ENCODE data around the gene GXYLT2.

Gene GXYLT2

GRCh38 chr3:72991522-72991921, 103.7 kb downstream of the GXYLT2 start:
- TF ChIP-seq, protein P1, sequence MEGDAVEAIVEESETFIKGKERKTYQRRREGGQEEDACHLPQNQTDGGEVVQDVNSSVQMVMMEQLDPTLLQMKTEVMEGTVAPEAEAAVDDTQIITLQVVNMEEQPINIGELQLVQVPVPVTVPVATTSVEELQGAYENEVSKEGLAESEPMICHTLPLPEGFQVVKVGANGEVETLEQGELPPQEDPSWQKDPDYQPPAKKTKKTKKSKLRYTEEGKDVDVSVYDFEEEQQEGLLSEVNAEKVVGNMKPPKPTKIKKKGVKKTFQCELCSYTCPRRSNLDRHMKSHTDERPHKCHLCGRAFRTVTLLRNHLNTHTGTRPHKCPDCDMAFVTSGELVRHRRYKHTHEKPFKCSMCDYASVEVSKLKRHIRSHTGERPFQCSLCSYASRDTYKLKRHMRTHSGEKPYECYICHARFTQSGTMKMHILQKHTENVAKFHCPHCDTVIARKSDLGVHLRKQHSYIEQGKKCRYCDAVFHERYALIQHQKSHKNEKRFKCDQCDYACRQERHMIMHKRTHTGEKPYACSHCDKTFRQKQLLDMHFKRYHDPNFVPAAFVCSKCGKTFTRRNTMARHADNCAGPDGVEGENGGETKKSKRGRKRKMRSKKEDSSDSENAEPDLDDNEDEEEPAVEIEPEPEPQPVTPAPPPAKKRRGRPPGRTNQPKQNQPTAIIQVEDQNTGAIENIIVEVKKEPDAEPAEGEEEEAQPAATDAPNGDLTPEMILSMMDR (IDR thresholded peaks at IDR 0.05; ENCODE audit: low read depth, low read length) = no peak
- Histone ChIP-seq H3K36me3 (no peaks in the 10 kb centered on the region), H3K27me3 (no peaks in the 10 kb centered on the region), H3K4me3 (ENCODE audit: low read depth, low read length) (no peak overlapping the region), H3K4me1 (no peaks in the 10 kb centered on the region), H3K9me3 (no peaks in the 10 kb centered on the region)
- DNase-seq = no peak

DNA sequence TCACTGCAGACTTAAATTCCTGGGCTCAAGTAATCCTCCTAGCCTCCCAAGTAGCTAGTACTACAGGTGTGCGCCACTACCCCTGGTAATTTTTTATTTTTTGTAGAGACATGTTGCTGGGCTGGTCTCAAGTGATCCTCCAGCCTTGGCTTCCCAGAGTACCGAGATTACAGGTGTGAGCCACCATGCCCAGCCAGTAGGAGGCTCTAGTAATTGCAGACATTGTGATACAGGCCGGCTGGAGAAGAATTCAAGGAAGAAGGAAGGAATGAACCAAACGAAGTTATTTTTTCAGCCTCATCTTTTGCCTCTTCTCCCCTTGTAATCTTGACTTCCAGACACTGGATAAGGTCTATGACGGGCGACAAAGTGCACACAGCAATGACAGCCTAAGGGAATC, 105.5 kb downstream of the GXYLT2 start:
- TF ChIP-seq, protein P1 (IDR thresholded peaks at IDR 0.05; ENCODE audit: low read depth, low read length) = 0 out of 2 replicates have a peak, but pooled peaks have one; percentile 19
- H3K9me3 ChIP-seq = no peaks in the 10 kb centered on the region

DNA sequence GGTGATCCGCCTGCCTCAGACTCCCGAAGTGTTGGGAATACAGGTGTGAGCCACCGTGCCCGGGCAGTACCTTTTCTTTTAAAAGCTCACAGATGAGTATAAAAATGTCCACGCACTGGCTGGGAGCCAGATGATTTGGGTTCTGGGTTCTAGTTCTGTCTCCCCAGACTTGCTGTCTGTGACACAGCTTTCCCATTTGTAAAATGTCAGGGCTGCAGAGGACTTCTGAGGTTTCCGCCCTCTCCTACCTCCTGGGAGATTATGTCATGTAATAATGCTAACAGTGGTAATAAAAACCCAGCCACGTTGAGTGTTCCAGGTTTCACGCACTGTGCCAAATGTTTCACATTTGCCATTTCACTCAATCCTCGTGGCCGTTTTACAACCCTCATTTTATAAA, 107.5 kb downstream of the GXYLT2 start:
- DNase-seq = no peak
- H3K36me3 ChIP-seq = peaks cover 21% of the 10 kb centered on the region
- TF ChIP-seq, protein P1 (IDR thresholded peaks at IDR 0.05; ENCODE audit: low read depth, low read length) = no peak
- H3K9me3 ChIP-seq = no peaks in the 10 kb centered on the region
- no peaks in the 10 kb centered on the region for H3K4me1 ChIP-seq
- H3K4me3 ChIP-seq (ENCODE audit: low read depth, low read length) = no peak overlapping the region
- H3K27me3 ChIP-seq = no peaks in the 10 kb centered on the region

More for the DNA sequence above, 105.5 kb downstream of the GXYLT2 start:
- Histone ChIP-seq H3K4me3 (ENCODE audit: low read depth, low read length) (no peak overlapping the region), H3K36me3 (peaks cover 2% of the 10 kb centered on the region), H3K27me3 (no peaks in the 10 kb centered on the region), H3K4me1 (no peaks in the 10 kb centered on the region)
- no peak for DNase-seq

DNA sequence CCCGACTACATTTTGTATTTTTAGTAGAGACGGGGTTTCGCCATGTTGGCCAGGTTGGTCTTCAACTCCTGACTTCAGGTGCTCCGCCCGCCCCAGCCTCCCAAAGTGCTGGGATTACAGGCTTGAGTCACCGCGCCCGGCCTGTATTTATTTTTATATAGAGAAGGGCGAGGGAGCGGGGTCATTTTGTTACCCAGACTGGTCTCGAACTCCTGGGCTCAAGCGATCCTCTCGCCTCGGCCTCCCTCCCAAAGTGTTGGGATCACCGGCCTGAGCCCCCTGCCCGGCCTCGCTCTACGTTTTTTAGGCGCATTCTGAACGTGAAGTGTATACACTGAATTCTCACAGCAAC, 108.3 kb downstream of the GXYLT2 start:
- no peak for DNase-seq
- TF ChIP-seq, protein P1 (IDR thresholded peaks at IDR 0.05; ENCODE audit: low read depth, low read length) = no peak
- Histone ChIP-seq H3K4me1 (no peaks in the 10 kb centered on the region), H3K36me3 (peaks cover 26% of the 10 kb centered on the region), H3K27me3 (no peaks in the 10 kb centered on the region), H3K9me3 (no peaks in the 10 kb centered on the region), H3K4me3 (ENCODE audit: low read depth, low read length) (peak overlapping the region; percentile 92)

DNA sequence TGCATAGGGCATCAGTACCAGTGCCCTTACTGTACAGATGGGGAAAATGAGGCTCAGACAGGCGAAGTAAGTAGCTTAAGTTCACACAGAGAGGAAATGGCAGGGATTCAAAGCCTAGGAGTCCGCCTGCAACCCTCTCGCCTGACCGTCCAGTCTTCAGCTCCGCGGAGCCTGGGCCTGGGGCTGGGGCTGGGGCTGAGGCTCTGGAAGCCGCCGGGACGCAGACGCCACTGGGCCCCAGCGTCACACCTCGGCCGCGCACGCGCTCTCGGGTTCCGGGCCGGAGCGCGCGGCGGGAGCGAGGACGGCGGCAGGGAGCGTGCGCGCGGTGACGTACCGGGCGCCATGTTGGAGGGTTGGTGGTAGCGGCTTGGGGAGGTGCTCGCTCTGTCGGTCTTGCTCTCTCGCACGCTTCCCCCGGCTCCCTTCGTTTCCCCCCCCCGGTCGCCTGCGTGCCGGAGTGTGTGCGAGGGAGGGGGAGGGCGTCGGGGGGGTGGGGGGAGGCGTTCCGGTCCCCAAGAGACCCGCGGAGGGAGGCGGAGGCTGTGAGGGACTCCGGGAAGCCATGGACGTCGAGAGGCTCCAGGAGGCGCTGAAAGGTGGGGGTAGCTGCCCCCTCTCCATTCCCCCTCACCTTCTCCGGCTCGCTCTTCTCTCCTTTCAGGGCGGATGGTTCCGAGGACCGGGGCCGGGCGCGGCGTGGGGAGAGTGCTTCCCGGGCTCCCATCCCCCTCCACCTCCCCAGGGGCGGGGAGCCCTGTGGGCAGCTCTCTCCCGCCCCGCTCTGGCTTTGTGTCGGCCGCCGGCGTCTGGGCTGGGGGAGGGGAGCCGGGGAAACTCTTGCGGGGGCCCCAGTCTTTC, 108.9 kb downstream of the GXYLT2 start, which contains the start of gene PPP4R2:
PPP4R2 (plus strand) TSS at position 339 of the 861 bp plus-strand sequence; CDS start at position 566, 227 bp downstream.
- Histone ChIP-seq H3K4me3 (ENCODE audit: low read depth, low read length) (peak within 1 kb of the TSS; percentile 92), H3K9me3 (no peaks in the 10 kb centered on the region), H3K27me3 (no peaks in the 10 kb centered on the region), H3K4me1 (no peaks in the 10 kb centered on the region), H3K36me3 (peaks cover 32% of the 10 kb centered on the region)
- TF ChIP-seq, protein P1 (IDR thresholded peaks at IDR 0.05; ENCODE audit: low read depth, low read length) = no peak
- DNase-seq = peak; percentile 93

- TF ChIP-seq, protein P1 (IDR thresholded peaks at IDR 0.05; ENCODE audit: low read depth, low read length) = peak; percentile 70
- Histone ChIP-seq H3K9me3 (no peaks in the 10 kb centered on the region), H3K27me3 (no peaks in the 10 kb centered on the region), H3K36me3 (peaks cover 38% of the 10 kb centered on the region), H3K4me3 (ENCODE audit: low read depth, low read length) (peak overlapping the region; percentile 92), H3K4me1 (no peaks in the 10 kb centered on the region)
- DNase-seq = peak; percentile 44
Measured at GRCh38 chr3:72997421-72997961, 109.6 kb downstream of the GXYLT2 start.
